Measurements from ENCODE around the gene RAI1.

DNA sequence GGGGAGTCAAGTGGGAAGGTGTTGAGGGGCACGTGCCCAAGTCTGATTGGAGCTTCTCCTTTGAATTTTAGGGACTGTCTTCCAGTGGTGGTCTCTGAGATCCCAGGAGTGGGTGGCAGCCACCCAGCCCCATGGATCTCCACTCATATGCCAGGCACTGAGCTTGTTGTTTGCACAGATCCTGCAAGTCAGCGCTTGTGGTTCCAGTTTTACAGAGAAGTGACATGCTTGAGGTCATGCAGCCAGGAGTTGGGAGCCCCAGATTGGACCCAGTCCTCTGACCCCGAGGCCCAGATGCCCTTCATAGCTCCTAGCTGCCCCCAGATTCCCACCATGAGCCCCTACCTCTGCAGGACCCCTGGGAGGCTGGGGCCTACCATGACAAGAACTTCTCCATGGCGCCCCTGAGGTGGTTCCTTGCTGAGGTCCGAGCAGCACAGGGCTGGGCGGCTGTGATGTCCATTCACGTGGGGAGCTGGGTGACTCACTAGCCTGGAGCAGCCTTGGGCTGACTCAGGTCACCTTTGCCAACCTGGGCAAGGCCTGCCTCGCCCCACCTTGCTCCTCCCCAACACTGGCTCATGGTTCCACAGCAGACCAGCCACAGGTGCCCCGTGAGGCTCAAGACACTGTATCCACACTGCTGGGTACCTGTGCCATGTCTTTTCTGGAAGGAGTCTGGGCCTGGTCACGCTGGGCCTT is 47.4 kb downstream of the RAI1 start:
- TF ChIP-seq POLR2AphosphoS5 (IDR thresholded peaks at IDR 0.05; ENCODE audit: low read depth, low read length) (no peak), TAF1 (IDR thresholded peaks at IDR 0.05; ENCODE audit: borderline replicate concordance, insufficient read depth, low read length) (no peak), FOXP2 (optimal IDR thresholded peaks at IDR 0.05; ENCODE audit: borderline replicate concordance, extremely low read depth, extremely low read length, insufficient read depth) (no peak)
- TF ChIP-seq, protein P1, sequence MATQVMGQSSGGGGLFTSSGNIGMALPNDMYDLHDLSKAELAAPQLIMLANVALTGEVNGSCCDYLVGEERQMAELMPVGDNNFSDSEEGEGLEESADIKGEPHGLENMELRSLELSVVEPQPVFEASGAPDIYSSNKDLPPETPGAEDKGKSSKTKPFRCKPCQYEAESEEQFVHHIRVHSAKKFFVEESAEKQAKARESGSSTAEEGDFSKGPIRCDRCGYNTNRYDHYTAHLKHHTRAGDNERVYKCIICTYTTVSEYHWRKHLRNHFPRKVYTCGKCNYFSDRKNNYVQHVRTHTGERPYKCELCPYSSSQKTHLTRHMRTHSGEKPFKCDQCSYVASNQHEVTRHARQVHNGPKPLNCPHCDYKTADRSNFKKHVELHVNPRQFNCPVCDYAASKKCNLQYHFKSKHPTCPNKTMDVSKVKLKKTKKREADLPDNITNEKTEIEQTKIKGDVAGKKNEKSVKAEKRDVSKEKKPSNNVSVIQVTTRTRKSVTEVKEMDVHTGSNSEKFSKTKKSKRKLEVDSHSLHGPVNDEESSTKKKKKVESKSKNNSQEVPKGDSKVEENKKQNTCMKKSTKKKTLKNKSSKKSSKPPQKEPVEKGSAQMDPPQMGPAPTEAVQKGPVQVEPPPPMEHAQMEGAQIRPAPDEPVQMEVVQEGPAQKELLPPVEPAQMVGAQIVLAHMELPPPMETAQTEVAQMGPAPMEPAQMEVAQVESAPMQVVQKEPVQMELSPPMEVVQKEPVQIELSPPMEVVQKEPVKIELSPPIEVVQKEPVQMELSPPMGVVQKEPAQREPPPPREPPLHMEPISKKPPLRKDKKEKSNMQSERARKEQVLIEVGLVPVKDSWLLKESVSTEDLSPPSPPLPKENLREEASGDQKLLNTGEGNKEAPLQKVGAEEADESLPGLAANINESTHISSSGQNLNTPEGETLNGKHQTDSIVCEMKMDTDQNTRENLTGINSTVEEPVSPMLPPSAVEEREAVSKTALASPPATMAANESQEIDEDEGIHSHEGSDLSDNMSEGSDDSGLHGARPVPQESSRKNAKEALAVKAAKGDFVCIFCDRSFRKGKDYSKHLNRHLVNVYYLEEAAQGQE (IDR thresholded peaks at IDR 0.05; ENCODE audit: insufficient read depth in 1 of 2, low read depth in 2 of 2, low read length in 2 of 2), result no peak

All from PFSK-1 (cell line).